Measurements from ENCODE around the gene ATP2C1. TPM values are rescaled to one million over a fixed set of nuclear protein-coding genes. Genes with fewer than 3 reads are reported as not detected.

ATP2C1 gene
- total and polyA plus RNA-seq, 2 donors (not counting 1 experiment from before 2014, with no cell fraction given): 23.9 to 59.2 TPM

DNA sequence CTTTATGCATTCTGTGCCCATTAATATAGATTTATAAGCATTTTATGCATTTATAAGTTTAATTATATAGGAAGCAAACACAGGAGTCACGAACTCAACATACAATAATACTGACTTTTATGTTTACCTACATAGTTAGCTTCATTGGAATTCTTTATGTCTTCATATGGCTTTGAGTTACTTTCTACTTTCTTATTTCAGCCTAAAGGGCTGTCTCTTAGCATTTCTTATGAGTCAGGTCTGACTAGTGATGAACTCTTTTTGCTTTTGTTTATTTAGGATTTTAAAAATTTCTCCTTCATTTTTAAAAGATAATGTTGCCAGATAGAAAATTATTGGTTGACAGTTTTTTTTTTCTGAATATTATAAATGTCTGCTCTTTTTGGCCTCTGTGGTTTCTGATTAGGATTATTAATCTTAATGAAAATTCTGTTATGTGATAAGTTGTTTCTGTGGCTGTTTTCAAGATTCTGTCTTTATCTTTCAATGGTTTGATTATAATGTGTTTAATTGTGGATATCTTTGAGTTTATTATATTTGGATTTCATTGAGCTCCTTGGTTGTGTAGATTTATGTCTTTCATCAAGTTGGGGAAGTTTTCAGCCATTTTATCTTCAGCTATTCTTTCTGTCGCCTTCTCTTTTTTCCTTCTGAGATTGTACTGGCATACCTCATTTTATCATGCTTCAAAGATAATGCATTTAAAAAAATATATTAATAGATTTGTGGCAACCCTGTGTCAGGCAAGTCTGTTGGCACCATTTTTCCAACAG, 54.3 kb downstream of the ATP2C1 start:
- CTCF ChIA-PET: no interaction called here

DNA sequence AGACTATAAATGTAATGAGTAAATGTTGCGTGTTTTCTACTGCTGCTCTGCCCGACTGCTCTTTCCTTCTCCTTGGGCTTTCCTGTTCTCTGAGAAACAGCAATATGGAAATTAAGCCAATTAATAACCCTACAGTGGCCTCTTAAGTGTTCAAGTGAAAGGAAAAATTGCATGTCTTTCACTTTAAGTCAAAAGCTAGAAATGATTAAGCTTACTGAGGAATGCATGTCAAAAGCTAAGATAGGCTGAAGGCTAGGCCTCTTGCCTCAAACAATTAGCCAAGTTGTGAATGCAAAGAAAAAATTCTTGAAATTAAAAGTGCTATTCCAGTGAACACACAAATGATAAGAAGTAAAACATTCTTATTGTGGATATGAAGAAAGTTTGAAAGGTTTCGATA, 55.0 kb downstream of the ATP2C1 start:
- no peak overlapping the region for H2AFZ ChIP-seq (ENCODE audit: insufficient read depth, low read depth, low read length, poor library complexity, severe bottlenecking)
- H3K4me3 Mint-ChIP-seq: no peak overlapping the region
- no peak overlapping the region for H3K4me3 ChIP-seq (ENCODE audit: control extremely low read depth in 1 of 5, extremely low read depth in 1 of 5, insufficient read depth in 1 of 5, low read depth in 2 of 5, low read length in 4 of 5)
- H4K20me1 ChIP-seq (ENCODE audit: control insufficient read depth, insufficient read depth, low read length, poor library complexity, severe bottlenecking): no peaks in the 10 kb centered on the region
- H3K4me1 ChIP-seq (ENCODE audit: control insufficient read depth in 2 of 2, insufficient read depth in 2 of 2, low read length in 2 of 2): no peaks in the 10 kb centered on the region
- no peak overlapping the region for H3K27ac ChIP-seq (ENCODE audit: low read length in 2 of 2)
- H3K4me1 Mint-ChIP-seq: no peaks in the 10 kb centered on the region
- ATAC-seq (ENCODE audit: low read depth): no peak
- no CpG with 5 or more reads among the region's 3 CpGs for WGBS (ENCODE audit: insufficient coverage)
- H3K36me3 ChIP-seq (replicated peaks in 1 of 2; ENCODE audit: control extremely low read depth in 1 of 2, control insufficient read depth in 1 of 2, extremely low read depth in 1 of 2, insufficient read depth in 2 of 2, low read length in 1 of 2): peaks cover 11 to 12% of the 10 kb centered on the region in 2 experiments
- no peaks in the 10 kb centered on the region for H3K27me3 ChIP-seq (replicated peaks in 1 of 4; ENCODE audit: control extremely low read depth in 1 of 4, control insufficient read depth in 3 of 4, insufficient read depth in 4 of 4, low read length in 3 of 4)
- H3K9ac ChIP-seq (ENCODE audit: low read length): no peak overlapping the region
- no peaks in the 10 kb centered on the region for H3K79me2 ChIP-seq (ENCODE audit: control insufficient read depth, insufficient read depth, low read length)
- intact Hi-C loops (cut with micrococcal nuclease): no loop called here
- POLR2A ChIA-PET: no interaction called here
- no peaks in the 10 kb centered on the region for H3K27me3 Mint-ChIP-seq
- H3K9me3 ChIP-seq (ENCODE audit: control extremely low read depth in 1 of 3, control insufficient read depth in 2 of 3, insufficient read depth in 1 of 3, low read length in 2 of 3): no peaks in the 10 kb centered on the region
- no peak overlapping the region for H3K4me2 ChIP-seq (replicated peaks; ENCODE audit: low read depth, low read length, poor library complexity, severe bottlenecking)
- no peaks in the 10 kb centered on the region for H3K9me3 Mint-ChIP-seq (ENCODE audit: insufficient read depth)
- CTCF ChIA-PET: no interaction called here
- TF ChIP-seq, protein P1, sequence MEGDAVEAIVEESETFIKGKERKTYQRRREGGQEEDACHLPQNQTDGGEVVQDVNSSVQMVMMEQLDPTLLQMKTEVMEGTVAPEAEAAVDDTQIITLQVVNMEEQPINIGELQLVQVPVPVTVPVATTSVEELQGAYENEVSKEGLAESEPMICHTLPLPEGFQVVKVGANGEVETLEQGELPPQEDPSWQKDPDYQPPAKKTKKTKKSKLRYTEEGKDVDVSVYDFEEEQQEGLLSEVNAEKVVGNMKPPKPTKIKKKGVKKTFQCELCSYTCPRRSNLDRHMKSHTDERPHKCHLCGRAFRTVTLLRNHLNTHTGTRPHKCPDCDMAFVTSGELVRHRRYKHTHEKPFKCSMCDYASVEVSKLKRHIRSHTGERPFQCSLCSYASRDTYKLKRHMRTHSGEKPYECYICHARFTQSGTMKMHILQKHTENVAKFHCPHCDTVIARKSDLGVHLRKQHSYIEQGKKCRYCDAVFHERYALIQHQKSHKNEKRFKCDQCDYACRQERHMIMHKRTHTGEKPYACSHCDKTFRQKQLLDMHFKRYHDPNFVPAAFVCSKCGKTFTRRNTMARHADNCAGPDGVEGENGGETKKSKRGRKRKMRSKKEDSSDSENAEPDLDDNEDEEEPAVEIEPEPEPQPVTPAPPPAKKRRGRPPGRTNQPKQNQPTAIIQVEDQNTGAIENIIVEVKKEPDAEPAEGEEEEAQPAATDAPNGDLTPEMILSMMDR (IDR thresholded peaks at IDR 0.05): no peak
- no peak for TF ChIP-seq EZH2 (IDR thresholded peaks at IDR 0.05; ENCODE audit: borderline replicate concordance, insufficient read depth, low read depth, low read length, poor library complexity, severe bottlenecking)
- H3K27ac Mint-ChIP-seq: no peak overlapping the region
- no peak for DNase-seq

More for the DNA sequence above, 54.3 kb downstream of the ATP2C1 start:
- POLR2A ChIA-PET: no interaction called here
- H3K27ac ChIP-seq (ENCODE audit: low read length in 2 of 2): no peak overlapping the region
- no peaks in the 10 kb centered on the region for H3K9me3 Mint-ChIP-seq (ENCODE audit: insufficient read depth)
- no CpG with 5 or more reads among the region's 2 CpGs for WGBS (ENCODE audit: insufficient coverage)
- H3K4me1 Mint-ChIP-seq: no peaks in the 10 kb centered on the region
- ATAC-seq (ENCODE audit: low read depth) (no peak), DNase-seq (no peak)
- TF ChIP-seq EZH2 (IDR thresholded peaks at IDR 0.05; ENCODE audit: borderline replicate concordance, insufficient read depth, low read depth, low read length, poor library complexity, severe bottlenecking): no peak
- TF ChIP-seq, protein P1 (IDR thresholded peaks at IDR 0.05): no peak
- no peak overlapping the region for H2AFZ ChIP-seq (ENCODE audit: insufficient read depth, low read depth, low read length, poor library complexity, severe bottlenecking)
- H3K27me3 Mint-ChIP-seq: no peaks in the 10 kb centered on the region
- no peaks in the 10 kb centered on the region for H4K20me1 ChIP-seq (ENCODE audit: control insufficient read depth, insufficient read depth, low read length, poor library complexity, severe bottlenecking)
- no peaks in the 10 kb centered on the region for H3K79me2 ChIP-seq (ENCODE audit: control insufficient read depth, insufficient read depth, low read length)
- peaks cover 11 to 14% of the 10 kb centered on the region in 2 experiments for H3K36me3 ChIP-seq (replicated peaks in 1 of 2; ENCODE audit: control extremely low read depth in 1 of 2, control insufficient read depth in 1 of 2, extremely low read depth in 1 of 2, insufficient read depth in 2 of 2, low read length in 1 of 2)
- no peak overlapping the region for H3K4me3 ChIP-seq (ENCODE audit: control extremely low read depth in 1 of 5, extremely low read depth in 1 of 5, insufficient read depth in 1 of 5, low read depth in 2 of 5, low read length in 4 of 5)
- H3K4me2 ChIP-seq (replicated peaks; ENCODE audit: low read depth, low read length, poor library complexity, severe bottlenecking): no peak overlapping the region
- no peaks in the 10 kb centered on the region for H3K9me3 ChIP-seq (ENCODE audit: control extremely low read depth in 1 of 3, control insufficient read depth in 2 of 3, insufficient read depth in 1 of 3, low read length in 2 of 3)
- H3K4me3 Mint-ChIP-seq: no peak overlapping the region
- intact Hi-C loops (cut with micrococcal nuclease): no loop called here
- no peaks in the 10 kb centered on the region for H3K4me1 ChIP-seq (ENCODE audit: control insufficient read depth in 2 of 2, insufficient read depth in 2 of 2, low read length in 2 of 2)
- no peak overlapping the region for H3K9ac ChIP-seq (ENCODE audit: low read length)
- H3K27me3 ChIP-seq (replicated peaks in 1 of 4; ENCODE audit: control extremely low read depth in 1 of 4, control insufficient read depth in 3 of 4, insufficient read depth in 4 of 4, low read length in 3 of 4): no peaks in the 10 kb centered on the region
- H3K27ac Mint-ChIP-seq: no peak overlapping the region

Data from B cell (primary cell).